NCI-H748 treated with DMSO at 0.1 percent for 48 hours (cell line): ENCODE results near the gene TNFSF11.
"Not testable (repeated sequence)": the region's sequence is repeated elsewhere in the genome, so short reads cannot be mapped to it uniquely, and the experiment has no call there.

Source experiments
- DNase-seq: peaks from one replicate; lab custom pipeline; 2025; lab: John Stamatoyannopoulos, UW

Gene TNFSF11, protein sequence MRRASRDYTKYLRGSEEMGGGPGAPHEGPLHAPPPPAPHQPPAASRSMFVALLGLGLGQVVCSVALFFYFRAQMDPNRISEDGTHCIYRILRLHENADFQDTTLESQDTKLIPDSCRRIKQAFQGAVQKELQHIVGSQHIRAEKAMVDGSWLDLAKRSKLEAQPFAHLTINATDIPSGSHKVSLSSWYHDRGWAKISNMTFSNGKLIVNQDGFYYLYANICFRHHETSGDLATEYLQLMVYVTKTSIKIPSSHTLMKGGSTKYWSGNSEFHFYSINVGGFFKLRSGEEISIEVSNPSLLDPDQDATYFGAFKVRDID

DNA sequence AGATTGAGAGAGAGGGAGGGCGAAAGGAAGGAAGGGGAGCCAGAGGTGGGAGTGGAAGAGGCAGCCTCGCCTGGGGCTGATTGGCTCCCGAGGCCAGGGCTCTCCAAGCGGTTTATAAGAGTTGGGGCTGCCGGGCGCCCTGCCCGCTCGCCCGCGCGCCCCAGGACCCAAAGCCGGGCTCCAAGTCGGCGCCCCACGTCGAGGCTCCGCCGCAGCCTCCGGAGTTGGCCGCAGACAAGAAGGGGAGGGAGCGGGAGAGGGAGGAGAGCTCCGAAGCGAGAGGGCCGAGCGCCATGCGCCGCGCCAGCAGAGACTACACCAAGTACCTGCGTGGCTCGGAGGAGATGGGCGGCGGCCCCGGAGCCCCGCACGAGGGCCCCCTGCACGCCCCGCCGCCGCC, at the start of gene TNFSF11:
TSS of gene TNFSF11 (plus strand) at position 142 of the 400 bp plus-strand sequence. CDS start at position 294, 152 bp downstream.
- DNase-seq, result no peak

DNA sequence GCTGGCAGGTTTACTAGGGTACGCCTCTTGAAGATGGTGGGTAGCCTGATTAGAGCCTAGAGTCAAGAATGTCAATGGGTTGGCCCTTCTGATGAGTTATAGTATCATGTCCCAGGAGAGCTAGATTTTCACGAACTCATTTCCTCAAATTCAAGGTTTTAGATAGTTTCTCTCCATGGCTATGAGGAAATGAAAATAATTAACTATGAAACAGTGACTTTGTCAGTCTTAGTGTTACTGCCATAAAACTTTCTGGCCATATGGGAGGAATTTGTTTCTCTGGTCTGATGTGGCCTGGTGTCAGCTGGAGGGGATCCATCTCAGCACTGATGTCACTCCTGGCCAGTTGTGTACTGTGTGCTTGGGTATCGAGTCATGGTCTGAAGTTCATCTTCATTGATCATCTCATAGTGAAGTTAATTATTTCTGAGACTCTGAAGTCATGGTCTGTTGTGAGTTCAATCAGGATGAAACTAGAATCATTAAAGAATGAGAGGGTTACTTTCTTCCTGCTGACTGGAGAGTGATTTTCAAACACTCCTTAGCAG, 49.4 kb upstream of the TNFSF11 start:
- DNase-seq, result no peak

GRCh38 chr13:42525035-42525504, 48.9 kb upstream of the TNFSF11 start:
- DNase-seq, result no peak

- no peak for DNase-seq
Observed at GRCh38 chr13:42526276-42526675, 47.7 kb upstream of the TNFSF11 start.

GRCh38 chr13:42526804-42527203, 47.1 kb upstream of the TNFSF11 start:
- no peak for DNase-seq

DNA sequence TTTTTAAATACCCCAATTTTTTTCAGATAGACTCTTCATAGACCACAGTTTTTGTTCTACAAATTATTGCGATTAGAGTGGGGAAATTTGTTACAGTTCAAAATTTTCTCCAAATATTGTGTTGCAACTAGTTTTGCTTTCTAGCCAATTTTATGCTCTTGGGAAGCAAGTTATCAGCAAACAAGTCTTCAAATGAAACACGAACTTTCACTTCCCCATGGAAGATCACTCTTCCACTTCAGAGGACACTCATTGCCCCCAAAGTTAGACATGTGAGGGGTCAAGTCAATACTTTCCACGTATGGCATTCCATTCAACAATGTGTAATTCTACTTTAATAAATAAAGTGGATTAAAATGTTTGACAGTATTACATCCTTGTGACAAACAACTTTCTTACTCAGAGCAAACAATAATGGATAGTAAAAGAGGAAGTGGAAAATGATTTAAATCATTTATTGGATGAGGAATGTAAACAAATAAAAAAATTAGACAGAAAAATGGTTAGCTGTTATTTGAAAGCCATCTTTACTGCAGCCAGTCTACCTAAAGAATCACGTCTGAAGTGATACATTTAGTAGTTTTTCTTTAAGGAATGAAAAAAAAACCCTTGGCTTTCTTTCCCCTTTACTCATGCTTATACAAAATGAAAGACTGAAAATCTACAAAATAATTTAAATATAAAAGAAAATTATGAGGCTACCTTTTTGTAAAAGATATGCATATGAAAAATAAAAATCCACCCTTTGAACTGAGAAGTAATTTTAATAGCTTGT, 41.2 kb upstream of the TNFSF11 start:
- DNase-seq, result no peak

DNA sequence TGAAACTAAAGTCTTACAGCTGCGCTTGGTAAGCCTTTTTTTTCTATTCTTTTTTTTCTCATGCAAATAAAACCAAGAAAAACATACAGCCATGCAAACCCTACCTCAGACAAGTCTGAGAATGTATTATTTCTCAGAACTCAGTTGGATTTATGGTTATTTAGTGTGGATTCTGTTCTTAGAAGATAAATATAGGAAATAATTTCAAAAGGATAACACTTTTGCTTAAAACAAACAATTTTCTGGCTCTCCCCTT, 40.7 kb upstream of the TNFSF11 start:
- no peak for DNase-seq

GRCh38 chr13:42534785-42535184, 39.2 kb upstream of the TNFSF11 start:
- no peak for DNase-seq

DNA sequence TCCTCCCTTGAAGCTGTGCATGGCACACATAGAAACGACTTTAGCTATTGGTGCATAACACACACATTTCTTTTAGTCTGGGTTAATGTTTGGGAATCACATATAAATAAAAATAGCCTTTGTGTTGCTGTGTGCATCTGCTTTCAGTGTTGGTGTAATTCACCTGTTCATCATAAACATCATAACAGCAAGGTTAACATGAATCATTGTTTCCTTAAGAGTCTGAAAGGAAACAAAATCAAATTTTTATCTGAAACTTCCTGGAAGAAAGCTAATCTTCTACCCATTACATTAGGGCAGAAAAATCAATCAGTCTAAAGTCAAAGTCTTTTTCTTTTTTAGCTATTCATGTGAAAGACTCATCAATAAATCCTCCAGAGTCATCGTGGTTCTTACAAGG, 35.0 kb upstream of the TNFSF11 start:
- no peak for DNase-seq

- DNase-seq, result no peak
Observed at GRCh38 chr13:42539670-42540069, 34.3 kb upstream of the TNFSF11 start.

DNA sequence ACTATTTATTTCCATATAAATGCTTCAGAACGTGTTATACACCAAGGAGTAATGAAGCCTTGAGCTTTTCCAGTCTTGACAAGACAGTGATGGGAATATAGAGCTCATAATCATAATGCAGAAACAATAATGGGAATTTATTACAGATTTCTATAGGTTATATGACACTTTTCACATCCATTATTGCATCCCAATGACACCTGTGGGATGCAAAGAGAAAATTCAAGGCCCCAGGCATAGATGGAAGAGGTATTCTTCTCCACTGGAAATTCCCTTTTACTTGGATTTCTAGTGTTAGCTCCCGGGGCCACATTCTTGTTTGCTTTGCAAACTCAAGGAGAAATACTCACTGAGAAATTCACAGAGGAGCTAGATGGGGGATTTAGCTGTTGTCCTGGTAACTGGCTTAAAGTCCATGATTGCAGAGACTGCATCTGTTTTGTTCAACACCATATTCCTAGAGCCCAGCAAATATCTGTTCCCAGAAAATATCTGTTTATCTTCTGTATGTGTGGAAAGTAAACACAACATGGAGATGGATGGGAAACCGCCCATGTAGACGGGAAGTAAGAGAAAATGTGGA, 30.6 kb upstream of the TNFSF11 start:
- DNase-seq, result no peak

GRCh38 chr13:42544246-42544926, 29.6 kb upstream of the TNFSF11 start:
- no peak for DNase-seq

- DNase-seq, result no peak
Observed at GRCh38 chr13:42545842-42546241, 28.1 kb upstream of the TNFSF11 start.

- no peak for DNase-seq
Observed at GRCh38 chr13:42547612-42548011, 26.3 kb upstream of the TNFSF11 start.

- DNase-seq, result no peak
Observed at GRCh38 chr13:42548731-42549551, 25.0 kb upstream of the TNFSF11 start.

DNA sequence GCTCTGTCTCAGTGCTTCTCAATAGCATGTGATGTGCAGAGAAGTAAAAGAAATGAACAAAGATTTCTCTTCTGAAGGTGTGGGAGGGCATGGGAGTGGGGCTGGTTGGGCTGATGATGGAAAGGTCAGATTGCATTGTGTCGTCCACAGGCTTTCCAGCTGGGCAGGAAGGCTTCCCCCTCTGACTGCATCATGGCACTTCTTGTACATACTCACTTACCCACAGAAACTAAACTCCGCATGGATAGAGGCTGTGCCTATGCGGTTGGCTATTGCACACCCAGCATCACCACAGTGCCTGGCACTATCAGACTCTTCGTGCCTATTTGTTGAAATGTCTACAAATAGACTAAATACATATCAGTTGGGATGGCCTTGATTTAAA, 24.4 kb upstream of the TNFSF11 start:
- no peak for DNase-seq

DNA sequence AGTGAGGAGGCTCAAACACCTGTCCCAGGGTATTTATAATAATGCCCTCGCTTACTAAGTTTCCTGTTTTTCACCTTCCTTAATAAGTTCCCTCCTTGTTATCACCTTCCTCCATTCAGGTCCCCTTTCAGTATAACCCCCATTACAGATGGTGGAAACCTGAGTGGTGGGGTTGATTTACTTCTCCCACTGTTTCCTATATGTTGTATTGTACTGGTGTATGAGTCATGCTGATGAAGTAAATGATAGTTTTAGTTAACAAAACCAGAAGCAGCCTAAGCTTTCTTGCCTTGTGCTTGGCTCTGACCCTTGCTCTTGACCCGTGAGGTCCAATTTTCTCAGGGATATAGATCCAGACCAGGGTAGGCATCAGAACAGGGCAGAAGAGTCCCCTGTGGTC, 22.3 kb upstream of the TNFSF11 start:
- DNase-seq, result no peak

DNA sequence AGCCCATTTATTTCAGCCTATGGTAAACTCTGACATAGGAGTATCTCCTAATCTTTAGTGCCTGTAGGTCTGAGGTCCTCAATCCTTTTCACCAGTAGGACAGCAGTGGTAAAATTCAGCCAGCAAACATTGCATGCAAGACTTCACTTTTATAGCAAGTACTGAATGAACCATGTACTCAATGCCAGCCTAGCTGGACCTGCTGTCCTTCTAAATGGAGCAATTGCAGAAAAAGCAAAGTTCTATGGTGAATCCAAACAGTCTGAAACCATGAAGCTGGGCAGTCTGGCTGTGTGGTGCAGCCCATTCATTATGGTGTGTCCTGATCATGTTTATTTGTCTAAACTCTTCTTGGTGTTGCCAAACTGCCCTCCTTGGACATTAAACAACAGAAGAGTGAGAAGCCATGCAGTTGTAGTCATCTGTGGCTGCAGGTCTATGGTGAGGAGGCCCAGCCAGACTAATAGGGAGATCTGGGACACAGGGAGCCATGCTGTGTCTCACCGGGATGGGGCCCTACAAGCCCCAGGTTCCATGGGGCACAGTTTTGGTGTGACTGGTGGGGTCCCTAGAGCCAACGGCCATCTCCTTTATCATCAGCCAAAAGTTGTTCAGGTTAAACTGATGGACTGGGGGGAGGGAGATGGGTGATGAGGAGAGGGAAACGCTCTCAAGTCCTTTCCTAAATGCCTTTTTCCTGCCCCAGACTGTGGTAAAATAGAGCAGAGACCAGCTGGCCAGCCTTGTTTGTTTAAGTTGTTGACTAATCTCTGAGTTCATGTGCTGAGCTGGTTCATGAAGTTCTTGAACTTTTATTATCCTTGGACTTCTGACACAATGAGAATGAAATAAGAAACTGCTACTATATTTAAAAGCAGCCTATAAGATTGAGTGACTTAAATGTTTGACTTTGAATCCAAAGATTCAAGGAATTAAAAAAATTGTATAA, 20.6 kb upstream of the TNFSF11 start:
- DNase-seq, result no peak

- no peak for DNase-seq
Observed at GRCh38 chr13:42559057-42559456, 14.9 kb upstream of the TNFSF11 start.

GRCh38 chr13:42559573-42560218, 14.3 kb upstream of the TNFSF11 start:
- DNase-seq, result not testable (repeated sequence)
